ENCODE data around the gene EFCAB6. TPM values are rescaled to one million over a fixed set of nuclear protein-coding genes. Genes with fewer than 3 reads are reported as not detected.

The EFCAB6 gene
- total and polyA plus RNA-seq, 2 donors (not counting 1 experiment from before 2014, with no cell fraction given), result 0.07 to 0.10 TPM

- H3K27ac ChIP-seq (ENCODE audit: low read length in 2 of 2), result no peak overlapping the region
- no peak overlapping the region for H3K27ac Mint-ChIP-seq
- H3K27me3 ChIP-seq (replicated peaks in 1 of 4; ENCODE audit: control extremely low read depth in 1 of 4, control insufficient read depth in 3 of 4, insufficient read depth in 4 of 4, low read length in 3 of 4), result no peaks in the 10 kb centered on the region
- H3K4me3 ChIP-seq (ENCODE audit: control extremely low read depth in 1 of 5, extremely low read depth in 1 of 5, insufficient read depth in 1 of 5, low read depth in 2 of 5, low read length in 4 of 5), result no peak overlapping the region
- no peak for TF ChIP-seq EZH2 (IDR thresholded peaks at IDR 0.05; ENCODE audit: borderline replicate concordance, insufficient read depth, low read depth, low read length, poor library complexity, severe bottlenecking)
- no peak for TF ChIP-seq CTCF (IDR thresholded peaks at IDR 0.05)
- POLR2A ChIA-PET, result no interaction called here
- intact Hi-C loops (cut with micrococcal nuclease), result no loop called here
- H3K9ac ChIP-seq (ENCODE audit: low read length), result no peak overlapping the region
- no peak for ATAC-seq (ENCODE audit: low read depth)
- CTCF ChIA-PET, result no interaction called here
- DNase-seq, result no peak
- H3K27me3 Mint-ChIP-seq, result peaks cover 2% of the 10 kb centered on the region
- H3K9me3 Mint-ChIP-seq (ENCODE audit: insufficient read depth), result peaks cover 5% of the 10 kb centered on the region
- H3K4me2 ChIP-seq (replicated peaks; ENCODE audit: low read depth, low read length, poor library complexity, severe bottlenecking), result no peak overlapping the region
- H4K20me1 ChIP-seq (ENCODE audit: control insufficient read depth, insufficient read depth, low read length, poor library complexity, severe bottlenecking), result no peaks in the 10 kb centered on the region
- no peaks in the 10 kb centered on the region for H3K9me3 ChIP-seq (ENCODE audit: control extremely low read depth in 1 of 3, control insufficient read depth in 2 of 3, insufficient read depth in 1 of 3, low read length in 2 of 3)
- WGBS (ENCODE audit: insufficient coverage), result 96% methylated on average over 8 of the region's 9 CpGs
- H3K4me1 Mint-ChIP-seq, result no peaks in the 10 kb centered on the region
- H3K4me3 Mint-ChIP-seq, result no peak overlapping the region
- no peaks in the 10 kb centered on the region for H3K36me3 ChIP-seq (replicated peaks in 1 of 2; ENCODE audit: control extremely low read depth in 1 of 2, control insufficient read depth in 1 of 2, extremely low read depth in 1 of 2, insufficient read depth in 2 of 2, low read length in 1 of 2)
- no peaks in the 10 kb centered on the region for H3K4me1 ChIP-seq (ENCODE audit: control insufficient read depth in 2 of 2, insufficient read depth in 2 of 2, low read length in 2 of 2)
- no peak overlapping the region for H2AFZ ChIP-seq (ENCODE audit: insufficient read depth, low read depth, low read length, poor library complexity, severe bottlenecking)
- H3K79me2 ChIP-seq (ENCODE audit: control insufficient read depth, insufficient read depth, low read length), result no peaks in the 10 kb centered on the region
Observed at GRCh38 chr22:43600265-43600664, 211.8 kb downstream of the EFCAB6 start.

DNA sequence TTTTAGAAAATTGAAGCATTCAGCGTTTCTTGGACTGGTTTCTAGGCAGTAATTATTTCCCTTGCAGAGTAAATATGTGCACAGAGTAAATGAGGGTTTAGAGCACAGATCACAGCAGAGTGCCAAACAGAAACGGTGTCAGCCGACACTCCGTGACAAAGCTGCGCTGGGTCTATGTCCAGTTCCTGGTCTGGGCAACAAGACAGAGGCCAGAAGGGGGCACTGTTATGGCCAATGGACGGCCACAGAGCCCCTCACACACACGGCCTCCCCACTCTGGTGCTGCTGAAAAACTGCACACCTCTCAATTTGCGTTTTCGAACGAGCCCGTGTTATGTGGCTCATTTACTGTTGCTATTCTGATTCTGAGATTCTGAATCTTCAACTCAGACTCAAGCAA lies 219.6 kb downstream of the EFCAB6 start:
- CTCF ChIA-PET, result no interaction called here
- 67% methylated on average over 4 of the region's 11 CpGs for WGBS (ENCODE audit: insufficient coverage)
- Mint-ChIP-seq H3K27ac (no peak overlapping the region), H3K9me3 (ENCODE audit: insufficient read depth) (peaks cover 4% of the 10 kb centered on the region), H3K27me3 (peaks cover 33% of the 10 kb centered on the region), H3K4me3 (no peak overlapping the region), H3K4me1 (no peaks in the 10 kb centered on the region)
- no peaks in the 10 kb centered on the region for H3K9me3 ChIP-seq (ENCODE audit: control extremely low read depth in 1 of 3, control insufficient read depth in 2 of 3, insufficient read depth in 1 of 3, low read length in 2 of 3)
- intact Hi-C loops (cut with micrococcal nuclease), result no loop called here
- no peaks in the 10 kb centered on the region for H3K4me1 ChIP-seq (ENCODE audit: control insufficient read depth in 2 of 2, insufficient read depth in 2 of 2, low read length in 2 of 2)
- no peak overlapping the region for H3K4me2 ChIP-seq (replicated peaks; ENCODE audit: low read depth, low read length, poor library complexity, severe bottlenecking)
- H3K4me3 ChIP-seq (ENCODE audit: control extremely low read depth in 1 of 5, extremely low read depth in 1 of 5, insufficient read depth in 1 of 5, low read depth in 2 of 5, low read length in 4 of 5), result no peak overlapping the region
- no peaks in the 10 kb centered on the region for H4K20me1 ChIP-seq (ENCODE audit: control insufficient read depth, insufficient read depth, low read length, poor library complexity, severe bottlenecking)
- no peak for ATAC-seq (ENCODE audit: low read depth)
- H2AFZ ChIP-seq (ENCODE audit: insufficient read depth, low read depth, low read length, poor library complexity, severe bottlenecking), result no peak overlapping the region
- no peak overlapping the region for H3K27ac ChIP-seq (ENCODE audit: low read length in 2 of 2)
- H3K79me2 ChIP-seq (ENCODE audit: control insufficient read depth, insufficient read depth, low read length), result no peaks in the 10 kb centered on the region
- POLR2A ChIA-PET, result no interaction called here
- no peak for DNase-seq
- H3K36me3 ChIP-seq (replicated peaks in 1 of 2; ENCODE audit: control extremely low read depth in 1 of 2, control insufficient read depth in 1 of 2, extremely low read depth in 1 of 2, insufficient read depth in 2 of 2, low read length in 1 of 2), result no peaks in the 10 kb centered on the region
- H3K27me3 ChIP-seq (replicated peaks in 1 of 4; ENCODE audit: control extremely low read depth in 1 of 4, control insufficient read depth in 3 of 4, insufficient read depth in 4 of 4, low read length in 3 of 4), result no peaks in the 10 kb centered on the region
- no peak overlapping the region for H3K9ac ChIP-seq (ENCODE audit: low read length)
- TF ChIP-seq CTCF (IDR thresholded peaks at IDR 0.05) (no peak), EZH2 (IDR thresholded peaks at IDR 0.05; ENCODE audit: borderline replicate concordance, insufficient read depth, low read depth, low read length, poor library complexity, severe bottlenecking) (no peak)
